Stimulated activated CD4-positive, alpha-beta T cell treated with anti-CD3 and anti-CD28 coated beads, Interleukin-4, amount 100 ng/mL, for 4 hours (primary cell): ENCODE measurements around the gene USP54.
"Not testable (repeated sequence)": the region's sequence is repeated elsewhere in the genome, so short reads cannot be mapped to it uniquely, and the experiment has no call there.

Source experiments
- DNase-seq, 2 experiments: peaks; one replicate each; pipeline ENCODE4 v3.0.0-alpha.2; 2020

Gene USP54

GRCh38 chr10:73589563-73590126 lies 1.5 kb downstream of the USP54 start:
- DNase-seq, result no peak

GRCh38 chr10:73588656-73589055 lies 2.5 kb downstream of the USP54 start:
- no peak for DNase-seq

- DNase-seq, result no peak
Observed at GRCh38 chr10:73586583-73586984, 4.6 kb downstream of the USP54 start.

GRCh38 chr10:73585327-73585726 lies 5.8 kb downstream of the USP54 start:
- no peak for DNase-seq

- no peak for DNase-seq
Observed at GRCh38 chr10:73584737-73585136, 6.4 kb downstream of the USP54 start.

- DNase-seq, result no peak
Observed at GRCh38 chr10:73581918-73582317, 9.2 kb downstream of the USP54 start.

GRCh38 chr10:73578927-73579326 lies 12.2 kb downstream of the USP54 start:
- not testable (repeated sequence) for DNase-seq

GRCh38 chr10:73577788-73578187 lies 13.4 kb downstream of the USP54 start:
- no peak for DNase-seq

GRCh38 chr10:73576890-73577591 lies 14.1 kb downstream of the USP54 start:
- DNase-seq, result no peak

- DNase-seq, result no peak
Observed at GRCh38 chr10:73576178-73576889, 14.8 kb downstream of the USP54 start.

GRCh38 chr10:73567025-73567424 lies 24.1 kb downstream of the USP54 start:
- DNase-seq, result not testable (repeated sequence)

GRCh38 chr10:73561192-73561591 lies 29.9 kb downstream of the USP54 start:
- no peak for DNase-seq

- no peak for DNase-seq
Observed at GRCh38 chr10:73559590-73559989, 31.6 kb downstream of the USP54 start.

- DNase-seq, result no peak
Observed at GRCh38 chr10:73556855-73557254, 34.3 kb downstream of the USP54 start.

- no peak for DNase-seq
Observed at GRCh38 chr10:73554721-73555120, 36.4 kb downstream of the USP54 start.

GRCh38 chr10:73553761-73554160 lies 37.4 kb downstream of the USP54 start:
- DNase-seq, result no peak

GRCh38 chr10:73552819-73553715 lies 38.1 kb downstream of the USP54 start:
- no peak for DNase-seq

- DNase-seq, result no peak
Observed at GRCh38 chr10:73551515-73551914, 39.6 kb downstream of the USP54 start.

GRCh38 chr10:73545357-73545756 lies 45.8 kb downstream of the USP54 start:
- no peak for DNase-seq

- DNase-seq, result no peak
Observed at GRCh38 chr10:73537709-73538108, 53.4 kb downstream of the USP54 start.

GRCh38 chr10:73537288-73537687 lies 53.9 kb downstream of the USP54 start:
- no peak for DNase-seq

- no peak for DNase-seq
Observed at GRCh38 chr10:73534857-73535256, 56.3 kb downstream of the USP54 start.
